ENCODE measurements around the gene TMEM89. TPM values are rescaled to one million over a fixed set of nuclear protein-coding genes. Genes with fewer than 3 reads are reported as not detected.

TMEM89 gene
- total and polyA plus RNA-seq, 2 of the 13 experiments (the other 11 are each of a cell fraction or from before 2014, with no cell fraction given), result 0.31 to 0.59 TPM

DNA sequence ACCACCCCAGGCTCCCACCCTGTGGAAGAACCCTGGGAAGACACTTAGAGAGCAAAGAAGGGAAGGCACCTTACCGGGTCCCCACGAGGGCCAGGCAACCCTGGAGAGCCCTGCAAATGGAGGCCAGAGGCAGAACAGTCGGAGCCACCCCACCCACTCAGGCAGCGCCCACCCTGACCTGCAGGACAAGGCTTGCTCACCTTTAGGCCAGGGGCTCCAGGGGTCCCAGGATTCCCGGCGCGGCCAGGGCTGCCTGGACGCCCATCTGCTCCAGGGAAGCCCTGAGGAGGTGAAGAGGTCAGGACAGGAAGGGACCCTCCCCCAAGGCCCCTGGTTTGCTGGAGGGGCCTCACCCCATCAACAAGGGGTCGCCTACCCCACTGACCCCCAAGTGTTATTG lies 36.7 kb downstream of the TMEM89 start:
- no peak overlapping the region for H3K4me3 ChIP-seq (replicated peaks in 1 of 3; ENCODE audit: insufficient read depth in 1 of 3, low read depth in 2 of 3, low read length in 3 of 3)
- POLR2A ChIA-PET, result no interaction called here
- H3K27me3 ChIP-seq (ENCODE audit: control insufficient read depth in 1 of 2, insufficient read depth in 2 of 2, low read length in 2 of 2), result 0 out of 5 replicates have a peak, but pooled peaks cover 0 to 4% of the 10 kb centered on the region in 2 experiments
- in situ Hi-C loops (cut with HindIII; ENCODE audit: extremely low pct_ligation_motif_present, low pct_unique_long_range_greater_than_20kb) (no loop called here), intact Hi-C loops (cut with micrococcal nuclease; ENCODE audit: unreplicated experiment) (no loop called here)
- no peak overlapping the region for H2AFZ ChIP-seq (ENCODE audit: low read length)
- FAIRE-seq (no peak), ATAC-seq (no peak), DNase-seq (ENCODE audit: low spot score) (no peak)
- no peaks in the 10 kb centered on the region for H3K9me3 ChIP-seq (ENCODE audit: low read length)
- no peak overlapping the region for H3K27ac ChIP-seq (ENCODE audit: extremely low read length, insufficient read depth, low read length)
- no peak overlapping the region for H3K9ac ChIP-seq (ENCODE audit: insufficient read depth, low read depth, low read length)
- no CpG with 5 or more reads among the region's 9 CpGs for WGBS (ENCODE audit: low lambda C conversion rate)
- H3K4me2 ChIP-seq (ENCODE audit: low read depth, low read length), result no peak overlapping the region
- H3K36me3 ChIP-seq (replicated peaks in 1 of 2; ENCODE audit: control insufficient read depth in 1 of 2, insufficient read depth in 2 of 2, low read length in 2 of 2), result no peaks in the 10 kb centered on the region
- BruUV-seq (replicated peaks), result no TSS peak
- no peaks in the 10 kb centered on the region for H4K20me1 ChIP-seq (ENCODE audit: insufficient read depth, low read length)
- peaks cover 18% of the 10 kb centered on the region for H3K4me1 ChIP-seq (ENCODE audit: insufficient read depth, low read length)
- no peaks in the 10 kb centered on the region for H3K79me2 ChIP-seq (ENCODE audit: insufficient read depth, low read length)
- CTCF ChIA-PET (ENCODE audit: low intra/inter-chr PET ratio, low total read pairs), result no interaction called here
- TF ChIP-seq ZNF18 (CRISPR knock-in tag; IDR thresholded peaks at IDR 0.05; ENCODE audit: insufficient replicate concordance) (no peak), HCFC1 (IDR thresholded peaks at IDR 0.05; ENCODE audit: low read depth, low read length) (no peak), CENPX (CRISPR knock-in tag; IDR thresholded peaks at IDR 0.05) (no peak), KLF13 (CRISPR knock-in tag; IDR thresholded peaks at IDR 0.05) (no peak), SP140L (CRISPR knock-in tag; IDR thresholded peaks at IDR 0.05; ENCODE audit: borderline replicate concordance) (no peak), NFAT5 (CRISPR knock-in tag; IDR thresholded peaks at IDR 0.05) (no peak), NFYB (CRISPR knock-in tag; IDR thresholded peaks at IDR 0.05) (no peak), ZNF577 (CRISPR knock-in tag; IDR thresholded peaks at IDR 0.05; ENCODE audit: borderline replicate concordance, low read depth) (no peak), CCAR2 (optimal IDR thresholded peaks at IDR 0.05; ENCODE audit: low read depth, low read length) (no peak), FOXA1 (IDR thresholded peaks at IDR 0.05) (no peak), FOXA1 (CRISPR knock-in tag; IDR thresholded peaks at IDR 0.05) (no peak), ZNF879 (CRISPR knock-in tag; IDR thresholded peaks at IDR 0.05) (no peak), TAF1 (CRISPR knock-in tag; IDR thresholded peaks at IDR 0.05) (no peak), MYPOP (CRISPR knock-in tag; IDR thresholded peaks at IDR 0.05) (no peak), GABPA (IDR thresholded peaks at IDR 0.05; ENCODE audit: low read depth, low read length) (no peak), GABPA (CRISPR knock-in tag; IDR thresholded peaks at IDR 0.05; ENCODE audit: low read depth) (no peak)
- TF ChIP-seq, protein P1, sequence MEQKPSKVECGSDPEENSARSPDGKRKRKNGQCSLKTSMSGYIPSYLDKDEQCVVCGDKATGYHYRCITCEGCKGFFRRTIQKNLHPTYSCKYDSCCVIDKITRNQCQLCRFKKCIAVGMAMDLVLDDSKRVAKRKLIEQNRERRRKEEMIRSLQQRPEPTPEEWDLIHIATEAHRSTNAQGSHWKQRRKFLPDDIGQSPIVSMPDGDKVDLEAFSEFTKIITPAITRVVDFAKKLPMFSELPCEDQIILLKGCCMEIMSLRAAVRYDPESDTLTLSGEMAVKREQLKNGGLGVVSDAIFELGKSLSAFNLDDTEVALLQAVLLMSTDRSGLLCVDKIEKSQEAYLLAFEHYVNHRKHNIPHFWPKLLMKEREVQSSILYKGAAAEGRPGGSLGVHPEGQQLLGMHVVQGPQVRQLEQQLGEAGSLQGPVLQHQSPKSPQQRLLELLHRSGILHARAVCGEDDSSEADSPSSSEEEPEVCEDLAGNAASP (CRISPR knock-in tag; IDR thresholded peaks at IDR 0.05; ENCODE audit: borderline replicate concordance), result no peak
- TF ChIP-seq, protein P2, sequence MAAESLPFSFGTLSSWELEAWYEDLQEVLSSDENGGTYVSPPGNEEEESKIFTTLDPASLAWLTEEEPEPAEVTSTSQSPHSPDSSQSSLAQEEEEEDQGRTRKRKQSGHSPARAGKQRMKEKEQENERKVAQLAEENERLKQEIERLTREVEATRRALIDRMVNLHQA (CRISPR knock-in tag; IDR thresholded peaks at IDR 0.05), result no peak
